Naive thymus-derived CD8-positive, alpha-beta T cell (primary cell): ENCODE measurements around the gene DMWD. TPM values are rescaled to one million over a fixed set of nuclear protein-coding genes. Genes with fewer than 3 reads are reported as not detected.
"Not testable (repeated sequence)": the region's sequence is repeated elsewhere in the genome, so short reads cannot be mapped to it uniquely, and the experiment has no call there.

ENCODE experiments used
- ATAC-seq, 2 donors: fragments of 150-1000 bp; cut with Tn5 transposase in 1 of 2; sonication (Bioruptor Pico), chemical (Tn5 transposase) in 1 of 2; 1 replicate in 1 of 2; 2 replicates in 1 of 2; pipeline ENCODE4 v1.10.0; 2021; ENCODE audit warnings: mild to moderate bottlenecking in 2 of 2, moderate library complexity in 2 of 2
- POLR2A ChIA-PET: fragments of 350-600 bp; sonication (Branson Sonifier 250); formaldehyde crosslinking; loops from one replicate; lab custom pipeline; 2021; ENCODE audit warnings: antibody characterized with exemption; lab: Charles Lee
- DNase-seq, 10 donors: peaks; one replicate each; pipeline versions ENCODE4 v3.0.0 to v3.0.0-alpha.2; 2020 to 2022
- H3K27ac Mint-ChIP-seq, 10 donors: one replicate each; pipeline ENCODE4 v1.8.0; 2020 to 2022; ENCODE audit warnings: mild to moderate bottlenecking in 10 of 10, mixed read lengths in 10 of 10, moderate library complexity in 4 of 10, inconsistent platforms in 1 of 10
- H3K27me3 Mint-ChIP-seq, 5 donors: one replicate each; pipeline ENCODE4 v1.8.0; 2021 to 2022; ENCODE audit warnings: mixed read lengths in 5 of 5
- H3K36me3 Mint-ChIP-seq, 3 donors: one replicate each; pipeline ENCODE4 v1.8.0; 2020 to 2022; ENCODE audit warnings: mixed read lengths in 3 of 3, mild to moderate bottlenecking in 2 of 3, inconsistent platforms in 1 of 3
- H3K4me1 Mint-ChIP-seq, 4 donors: one replicate each; pipeline ENCODE4 v1.8.0; 2021 to 2022; ENCODE audit warnings: mixed read lengths in 4 of 4
- H3K4me3 Mint-ChIP-seq, 10 donors: one replicate each; pipeline ENCODE4 v1.8.0; 2020 to 2022; ENCODE audit warnings: mild to moderate bottlenecking in 10 of 10, mixed read lengths in 10 of 10, moderate library complexity in 6 of 10, inconsistent platforms in 1 of 10
- H3K9me3 Mint-ChIP-seq, 9 donors: one replicate each; pipeline ENCODE4 v1.8.0; 2020 to 2022; ENCODE audit warnings: mixed read lengths in 9 of 9, mild to moderate bottlenecking in 3 of 9, inconsistent platforms in 1 of 9, moderate library complexity in 1 of 9
- polyA plus RNA-seq, 3 donors: library from polyadenylated mRNA; unstranded; fragments of 300-500 nt; fragmentation: Illumina TruSeq; gene quantifications; one replicate each; pipeline ENCODE4 v1.2.3, GENCODE V29; 2021
- total RNA-seq, 8 experiments: library from RNA in 2 of 8; stranded (reverse) in 2 of 8; gene quantifications; one replicate each; pipeline ENCODE4 v1.2.3 and lab custom pipeline; 2021 to 2026

The DMWD gene
- total and polyA plus RNA-seq, 5 experiments from 2014 or later, result 8.0 to 54.1 (median 16.5) TPM

DNA sequence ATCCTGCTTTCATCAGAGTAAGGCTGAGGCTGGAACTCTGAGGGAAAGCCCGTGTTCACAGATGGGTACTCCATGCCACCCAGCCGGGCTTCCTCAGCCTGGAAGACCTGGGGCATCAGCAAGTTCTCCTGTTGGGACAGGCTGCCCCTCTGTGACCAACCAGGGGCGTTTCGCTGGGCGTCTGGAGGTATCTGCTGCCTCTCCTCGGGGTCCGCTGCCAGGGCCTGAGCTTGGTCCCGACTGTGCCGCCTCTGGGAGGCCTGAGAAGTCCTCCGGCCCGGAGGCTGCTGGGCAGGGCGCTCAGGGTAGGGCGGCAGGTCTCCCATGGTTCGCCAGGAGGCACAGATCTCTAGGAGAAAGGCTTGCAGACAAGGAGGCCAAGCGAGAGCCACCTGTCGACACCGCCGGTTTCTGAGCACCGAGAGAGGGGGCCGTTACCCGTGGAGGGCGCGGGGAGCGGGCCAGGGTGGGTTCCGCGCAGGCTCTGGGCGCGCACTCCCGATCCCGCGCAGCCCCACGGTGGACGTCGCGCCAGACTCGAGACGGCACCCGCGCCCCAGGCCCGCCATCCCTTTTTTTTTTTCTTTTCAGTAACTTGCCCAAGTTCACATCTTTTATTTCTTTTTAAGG lies 22.3 kb upstream of the DMWD start, which contains the start of gene RSPH6A:
RSPH6A (minus strand) TSS at position 458 of the 630 bp plus-strand sequence; CDS start at position 326, 132 bp downstream.
- Mint-ChIP-seq H3K36me3 (peaks cover 0 to 2% (median 1%) of the 10 kb centered on the region in 3 donors), H3K27ac (peak within 1 kb of the TSS in 3 of 10 donors; percentile 18 to 65 (median 22)), H3K4me3 (peak within 1 kb of the TSS; percentile 24 to 72 (median 56)), H3K9me3 (no peaks in the 10 kb centered on the region), H3K27me3 (peaks cover 3 to 36% (median 21%) of the 10 kb centered on the region in 5 donors), H3K4me1 (peaks cover 0 to 11% (median 6%) of the 10 kb centered on the region in 4 donors)
- POLR2A ChIA-PET, result interaction anchor here (0.7 to 1.4 kb wide), 3 partner anchors 8 to 117 kb away, joined by 3 to 4 read pairs (median 3); partner anchors contain the start of gene SIX5
- no peak for DNase-seq
- peak in 1 of 2 donors; percentile 14 for ATAC-seq

DNA sequence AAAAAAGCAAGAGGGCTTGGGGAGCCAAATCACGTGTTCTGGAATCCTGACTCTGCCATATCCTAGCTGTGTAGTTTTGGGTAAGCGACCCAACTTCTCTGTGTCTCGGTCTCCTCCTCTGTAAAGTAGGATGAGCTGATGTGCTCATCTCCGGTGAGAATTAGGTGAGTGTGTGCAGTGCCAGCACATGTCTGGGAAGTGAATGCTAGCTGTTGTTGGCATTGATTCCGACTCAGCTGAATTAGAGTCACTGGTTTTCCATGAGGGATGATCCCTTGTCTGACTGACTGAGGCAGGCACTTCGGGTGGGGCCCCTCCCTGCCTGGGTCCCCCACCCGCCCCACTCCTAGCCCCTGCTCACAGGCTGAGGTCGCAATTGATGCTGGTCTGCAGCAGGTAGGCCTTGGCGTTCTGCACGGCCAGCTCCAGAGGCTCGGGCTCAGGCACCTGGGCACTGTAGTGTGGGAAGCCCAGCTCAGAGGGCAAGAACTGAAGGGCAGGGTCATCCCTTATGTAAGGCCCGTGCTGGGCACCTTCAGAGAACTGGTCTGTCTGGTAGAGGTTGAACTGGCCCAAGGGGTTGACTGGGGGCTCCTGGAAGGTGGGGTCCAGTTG lies 21.6 kb upstream of the DMWD start:
- Mint-ChIP-seq H3K4me3 (peak overlapping the region in 4 of 10 donors; percentile 4 to 43 (median 32)), H3K27ac (peak overlapping the region in 2 of 10 donors; percentile 18 to 22), H3K9me3 (no peaks in the 10 kb centered on the region), H3K4me1 (peaks cover 0 to 11% (median 8%) of the 10 kb centered on the region in 4 donors), H3K36me3 (peaks cover 0 to 1% (median 0%) of the 10 kb centered on the region in 3 donors), H3K27me3 (peaks cover 5 to 43% (median 25%) of the 10 kb centered on the region in 5 donors)
- DNase-seq, result no peak
- POLR2A ChIA-PET, result interaction anchor here (0.9 to 1.4 kb wide), 3 partner anchors 9 to 45 kb away, joined by 3 to 4 read pairs (median 3); partner anchors contain the start of gene SIX5
- ATAC-seq, result no peak

DNA sequence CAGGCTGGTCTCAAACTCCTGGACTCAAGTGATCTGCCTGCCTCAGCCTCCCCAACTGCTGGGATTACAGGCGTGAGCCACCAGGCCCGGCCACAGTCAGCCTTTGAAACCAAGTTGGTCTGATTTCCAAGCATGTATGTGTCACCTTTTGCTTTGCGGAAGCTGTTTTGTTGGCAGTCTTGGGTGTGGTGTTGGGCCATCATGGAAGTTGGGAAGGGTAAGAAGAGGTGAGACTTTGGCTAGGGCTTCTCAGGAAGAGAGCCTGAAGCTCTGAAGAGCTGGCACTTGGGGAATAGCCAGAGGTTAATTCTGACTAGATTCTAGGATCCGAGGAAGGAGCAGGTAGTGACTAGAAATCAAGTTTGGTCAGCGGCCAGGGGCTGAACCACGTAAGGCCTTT lies 19.7 kb upstream of the DMWD start:
- Mint-ChIP-seq H3K4me3 (no peak overlapping the region), H3K4me1 (peaks cover 0 to 11% (median 7%) of the 10 kb centered on the region in 4 donors), H3K9me3 (no peaks in the 10 kb centered on the region), H3K36me3 (peaks cover 0 to 1% (median 0%) of the 10 kb centered on the region in 3 donors), H3K27me3 (peaks cover 5 to 45% (median 26%) of the 10 kb centered on the region in 5 donors), H3K27ac (peak overlapping the region in 1 of 10 donors; percentile 58)
- no peak for DNase-seq
- no peak for ATAC-seq
- POLR2A ChIA-PET, result interaction anchor here (1.0 kb wide), 1 partner anchor 13 kb away, joined by 3 read pairs; no protein-coding TSS in a partner anchor

DNA sequence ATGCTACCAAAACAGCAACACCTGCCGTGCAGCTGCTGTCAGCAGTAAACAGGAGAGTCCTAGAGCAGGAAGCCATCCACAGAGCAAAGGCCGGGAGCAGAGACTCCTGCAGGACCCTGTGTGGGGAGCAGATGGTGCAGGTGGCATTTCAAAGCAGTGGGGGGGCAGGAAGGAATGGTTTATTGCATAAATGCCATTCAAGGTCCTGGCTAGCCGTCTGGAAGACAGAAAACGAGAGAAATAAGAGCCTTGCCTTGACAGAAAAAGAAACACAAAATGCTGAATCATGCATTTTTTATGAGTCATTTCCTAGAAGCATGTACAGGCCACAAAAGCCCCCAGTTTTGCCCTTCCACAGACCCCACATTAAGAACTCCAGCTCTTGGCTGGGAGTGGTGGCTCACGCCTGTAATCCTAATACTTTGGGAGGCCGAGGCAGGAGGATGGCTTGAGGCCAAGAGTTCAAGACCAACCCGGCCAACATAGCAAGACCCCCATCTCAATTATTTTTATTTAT lies 17.1 kb upstream of the DMWD start:
- Mint-ChIP-seq H3K27me3 (peaks cover 5 to 45% (median 29%) of the 10 kb centered on the region in 5 donors), H3K9me3 (peaks cover 0 to 2% (median 0%) of the 10 kb centered on the region in 9 donors), H3K4me1 (peaks cover 0 to 5% (median 0%) of the 10 kb centered on the region in 4 donors), H3K4me3 (no peak overlapping the region), H3K27ac (no peak overlapping the region), H3K36me3 (peaks cover 0 to 1% (median 0%) of the 10 kb centered on the region in 3 donors)
- DNase-seq (no peak), ATAC-seq (no peak)
- POLR2A ChIA-PET, result interaction anchor here (0.9 kb wide), 1 partner anchor 10 kb away, joined by 3 read pairs; no protein-coding TSS in a partner anchor

DNA sequence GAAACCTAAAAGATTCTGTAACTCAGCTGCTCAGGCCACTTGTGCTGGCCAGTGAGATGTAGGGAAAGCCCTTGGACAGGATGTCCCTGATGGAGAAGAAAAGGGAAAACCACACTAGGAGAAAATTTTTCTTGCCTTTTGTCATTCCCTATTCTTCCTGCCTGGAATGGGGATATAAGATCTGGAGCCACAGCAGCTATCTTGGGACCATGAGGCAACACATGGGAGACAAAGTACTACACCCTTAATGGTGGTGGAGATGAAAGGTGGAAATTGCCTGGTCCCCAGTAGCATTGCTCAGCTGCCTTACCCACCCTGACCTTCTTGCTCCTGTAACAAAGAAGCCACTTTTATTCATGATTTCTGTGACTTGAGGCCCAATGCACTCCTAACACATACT lies 13.1 kb upstream of the DMWD start:
- H3K27ac Mint-ChIP-seq, result no peak overlapping the region
- peaks cover 0 to 2% (median 0%) of the 10 kb centered on the region in 9 donors for H3K9me3 Mint-ChIP-seq

DNA sequence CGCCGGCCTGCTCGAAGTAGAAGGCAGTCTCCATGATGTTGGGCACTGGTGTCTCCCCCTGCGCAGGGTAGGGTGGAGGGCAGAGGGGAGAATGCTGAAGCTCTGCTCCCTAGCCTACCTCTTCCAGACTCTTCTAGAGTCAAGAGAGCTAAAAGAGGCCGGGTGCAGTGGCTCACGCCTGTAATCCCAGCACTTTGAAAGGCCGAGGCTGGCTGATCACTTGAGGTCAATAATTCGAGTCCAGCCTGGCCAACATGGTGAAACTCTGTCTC lies 12.2 kb upstream of the DMWD start:
- DNase-seq, result no peak
- Mint-ChIP-seq H3K36me3 (no peaks in the 10 kb centered on the region), H3K4me3 (no peak overlapping the region), H3K9me3 (peaks cover 0 to 2% (median 0%) of the 10 kb centered on the region in 9 donors), H3K4me1 (peaks cover 0 to 5% (median 0%) of the 10 kb centered on the region in 4 donors), H3K27ac (no peak overlapping the region), H3K27me3 (peaks cover 3 to 33% (median 18%) of the 10 kb centered on the region in 5 donors)
- no peak for ATAC-seq
- POLR2A ChIA-PET, result interaction anchor here (0.6 kb wide), 1 partner anchor 55 kb away, joined by 5 read pairs; no protein-coding TSS in a partner anchor

More for the DNA sequence above, 13.1 kb upstream of the DMWD start:
- Mint-ChIP-seq H3K4me3 (no peak overlapping the region), H3K27me3 (peaks cover 5 to 33% (median 20%) of the 10 kb centered on the region in 5 donors), H3K4me1 (peaks cover 0 to 5% (median 0%) of the 10 kb centered on the region in 4 donors), H3K36me3 (peaks cover 0 to 1% (median 0%) of the 10 kb centered on the region in 3 donors)
- no peak for DNase-seq
- POLR2A ChIA-PET, result interaction anchor here (0.6 to 0.7 kb wide), 2 partner anchors 10 to 54 kb away, joined by 3 to 5 read pairs; no protein-coding TSS in a partner anchor
- no peak for ATAC-seq

DNA sequence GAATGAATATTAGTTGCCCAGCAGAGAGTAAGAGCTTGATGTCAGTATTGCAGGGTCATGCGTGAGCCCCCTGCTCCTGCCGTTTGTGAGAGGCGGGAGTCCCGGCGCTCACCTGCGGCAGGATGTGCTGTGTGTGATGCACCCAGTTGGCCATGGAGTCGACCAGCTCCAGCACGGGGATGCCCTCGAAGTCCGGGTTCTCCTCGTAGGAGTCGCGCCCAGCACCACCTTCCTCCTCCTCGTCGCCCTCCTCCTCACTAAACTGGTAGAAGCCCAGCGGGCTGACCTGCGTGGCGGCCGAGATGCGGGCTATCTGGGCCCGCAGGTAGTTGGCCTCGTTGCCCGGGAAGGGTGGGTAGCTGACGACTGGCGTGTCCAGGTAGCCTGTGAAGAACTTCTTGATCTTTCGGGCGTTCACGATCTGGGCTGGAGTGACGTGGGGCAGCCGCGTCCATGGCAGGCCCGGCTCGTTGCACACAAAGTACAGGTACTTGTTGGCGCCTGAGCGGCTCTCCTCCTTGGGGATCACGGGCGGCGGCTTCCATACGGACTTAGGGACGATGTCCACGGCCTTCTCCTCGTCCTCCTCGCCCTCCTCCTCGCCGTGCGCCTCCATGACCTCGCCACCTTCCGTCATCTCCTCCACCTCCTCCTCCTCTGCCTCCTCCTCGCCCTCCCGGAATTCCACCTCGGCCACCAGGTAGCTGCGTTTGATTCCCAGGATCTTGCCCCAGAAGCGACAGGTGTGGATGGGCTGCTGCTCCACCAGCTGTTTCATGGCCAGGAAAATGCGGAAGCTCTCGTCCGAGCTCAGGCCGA lies 11.7 kb upstream of the DMWD start:
- Mint-ChIP-seq H3K27me3 (peaks cover 1 to 30% (median 16%) of the 10 kb centered on the region in 5 donors), H3K36me3 (no peaks in the 10 kb centered on the region), H3K4me3 (no peak overlapping the region), H3K27ac (no peak overlapping the region), H3K9me3 (peaks cover 0 to 2% (median 0%) of the 10 kb centered on the region in 9 donors), H3K4me1 (peaks cover 0 to 2% (median 0%) of the 10 kb centered on the region in 4 donors)
- POLR2A ChIA-PET, result no interaction called here
- ATAC-seq, result no peak
- DNase-seq, result no peak

DNA sequence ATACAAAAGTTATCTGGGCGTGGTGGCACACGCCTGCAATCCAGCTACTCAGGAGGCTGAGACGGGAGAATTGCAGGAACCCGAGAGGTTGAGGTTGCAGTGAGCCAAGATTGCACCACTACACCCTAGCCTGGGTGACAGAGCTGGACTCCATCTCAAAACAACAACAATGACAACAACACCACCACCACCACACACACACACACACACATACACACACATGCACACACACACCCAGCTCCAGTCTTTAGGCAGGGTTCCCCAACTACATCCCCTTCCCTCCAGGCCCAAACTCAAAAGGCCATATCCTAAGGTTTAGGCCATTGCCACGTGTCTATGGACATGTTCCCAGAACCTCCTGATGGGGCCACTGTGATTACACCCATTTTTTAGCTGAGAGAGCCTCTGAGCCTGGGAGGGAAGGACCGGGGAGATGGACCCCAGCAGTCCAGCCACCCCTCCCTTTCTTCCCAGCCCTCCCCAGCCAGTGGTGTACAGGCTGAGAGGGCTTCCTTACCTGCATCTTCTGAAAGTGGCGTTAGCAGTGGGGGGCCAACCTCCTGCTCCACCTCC lies 9.0 kb upstream of the DMWD start:
- H3K4me3 Mint-ChIP-seq, result no peak overlapping the region

DNA sequence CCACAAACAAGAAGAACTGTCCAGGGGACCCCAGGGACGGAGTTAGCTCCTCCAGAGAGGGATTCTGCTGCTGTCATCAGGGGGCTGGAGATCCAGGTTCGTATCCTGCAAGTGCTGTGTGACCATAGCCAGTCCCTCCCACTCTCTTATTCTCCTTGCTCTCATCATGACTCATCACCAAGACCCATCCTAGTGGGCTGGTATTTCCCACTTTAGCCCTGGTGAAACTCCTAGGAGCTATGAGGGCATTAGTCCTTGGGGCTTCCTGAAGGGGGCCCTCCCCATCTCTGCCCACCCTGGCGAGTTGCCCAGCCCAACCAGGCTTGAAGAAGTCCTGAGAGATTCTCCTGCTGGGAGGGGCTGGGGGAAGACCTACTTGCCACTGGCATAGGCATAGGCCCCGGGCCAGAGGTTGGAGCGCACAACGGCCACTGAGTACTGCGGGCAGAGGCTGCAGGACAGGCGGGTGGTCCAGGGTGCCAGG lies 7.5 kb upstream of the DMWD start:
- Mint-ChIP-seq H3K27ac (no peak overlapping the region), H3K9me3 (no peaks in the 10 kb centered on the region), H3K4me1 (peaks cover 4 to 6% (median 5%) of the 10 kb centered on the region in 4 donors), H3K4me3 (no peak overlapping the region), H3K36me3 (no peaks in the 10 kb centered on the region), H3K27me3 (peaks cover 11 to 60% (median 31%) of the 10 kb centered on the region in 5 donors)
- no peak for ATAC-seq
- no peak for DNase-seq
- POLR2A ChIA-PET, result interaction anchor here (1.2 to 6.3 kb wide), 5 partner anchors 16 to 31 kb away, joined by 3 to 77 read pairs (median 6); partner anchors contain the start of gene SIX5

More for the DNA sequence above, 9.0 kb upstream of the DMWD start:
- no peak for DNase-seq
- Mint-ChIP-seq H3K9me3 (peaks cover 0 to 2% (median 0%) of the 10 kb centered on the region in 9 donors), H3K27me3 (peaks cover 9 to 47% (median 28%) of the 10 kb centered on the region in 5 donors), H3K4me1 (peaks cover 5 to 6% (median 5%) of the 10 kb centered on the region in 4 donors), H3K36me3 (no peaks in the 10 kb centered on the region), H3K27ac (no peak overlapping the region)
- POLR2A ChIA-PET, result interaction anchor here (0.9 to 6.3 kb wide), 2 partner anchors 10 to 33 kb away, joined by 3 to 77 read pairs; partner anchors contain the start of gene SIX5
- ATAC-seq, result no peak

DNA sequence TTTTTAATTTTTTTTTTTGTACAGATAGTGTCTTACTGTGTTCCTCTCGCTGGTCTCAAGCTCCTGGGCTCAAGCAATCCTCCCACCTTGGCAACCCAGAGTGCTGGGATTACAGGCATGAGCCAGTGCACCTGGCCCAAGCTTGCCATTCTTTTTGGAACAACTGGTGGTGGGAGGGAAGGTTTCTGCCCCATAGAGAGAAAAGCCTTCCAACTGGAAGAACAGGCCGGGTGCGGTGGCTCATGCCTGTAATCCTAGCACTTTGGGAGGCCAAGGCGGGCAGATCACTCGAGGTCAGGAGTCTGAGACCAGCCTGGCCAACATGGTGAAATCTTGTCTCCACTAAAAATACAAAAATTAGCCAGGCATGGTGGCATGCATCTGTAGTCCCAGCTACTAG lies 6.9 kb upstream of the DMWD start:
- H3K4me1 Mint-ChIP-seq, H3K9me3 Mint-ChIP-seq, ATAC-seq, H3K36me3 Mint-ChIP-seq, DNase-seq, H3K4me3 Mint-ChIP-seq, H3K27ac Mint-ChIP-seq: not testable (repeated sequence)
- POLR2A ChIA-PET, result interaction anchor here (0.7 to 6.3 kb wide), 5 partner anchors 17 to 884 kb away, joined by 3 to 77 read pairs (median 6); partner anchors contain the start of gene SIX5
- H3K27me3 Mint-ChIP-seq, result peaks cover 15 to 65% (median 35%) of the 10 kb centered on the region in 5 donors

DNA sequence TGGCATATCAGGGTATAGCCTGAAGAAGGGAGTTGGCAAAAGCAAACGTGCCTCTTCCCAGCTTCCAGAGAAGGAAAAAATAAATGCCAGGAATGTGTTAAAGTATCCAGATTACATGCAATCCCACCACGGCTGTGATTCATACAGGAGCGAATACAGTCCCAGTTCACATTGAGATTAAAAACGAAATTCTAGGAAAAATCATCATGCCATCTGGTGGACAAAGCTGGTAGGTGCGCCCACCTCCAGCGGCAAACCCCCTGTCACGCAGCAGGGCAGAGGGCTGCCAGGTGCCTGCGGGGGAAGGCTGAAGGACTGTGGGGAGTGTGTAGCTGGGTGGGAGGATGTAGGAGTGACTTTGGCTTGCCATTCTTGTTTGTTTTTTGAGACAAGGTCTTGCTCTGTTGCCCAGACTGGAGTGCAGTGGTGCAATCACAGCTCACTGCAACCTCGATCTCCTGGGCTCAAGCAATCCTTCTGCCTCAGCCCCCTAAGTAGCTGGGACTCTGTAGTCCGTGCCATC lies 6.4 kb upstream of the DMWD start:
- ATAC-seq (peak; percentile 96 to 97), DNase-seq (peak; percentile 40 to 76 (median 61))
- Mint-ChIP-seq H3K36me3 (no peaks in the 10 kb centered on the region), H3K4me1 (peaks cover 7 to 10% (median 8%) of the 10 kb centered on the region in 4 donors), H3K4me3 (no peak overlapping the region), H3K9me3 (no peaks in the 10 kb centered on the region), H3K27me3 (peaks cover 15 to 70% (median 35%) of the 10 kb centered on the region in 5 donors), H3K27ac (peak overlapping the region in 2 of 10 donors; percentile 10 to 12)
- POLR2A ChIA-PET, result interaction anchor here (0.7 to 6.3 kb wide), 6 partner anchors 18 to 884 kb away, joined by 3 to 77 read pairs (median 6); partner anchors contain the start of gene SIX5
